CD4-positive, alpha-beta T cell (primary cell): Measurements from ENCODE around the gene STX18. TPM values are rescaled to one million over a fixed set of nuclear protein-coding genes. Genes with fewer than 3 reads are reported as not detected.
A peak's percentile ranks its signal among the peaks of the same experiment; 100 is the strongest.

Experiments
- ATAC-seq: fragments of 200-7000 bp; cut with Tn5 transposase; one replicate; pipeline ENCODE4 v1.10.0; 2022; ENCODE audit warnings: mild to moderate bottlenecking; ENCODE audit not compliant: poor library complexity
- CTCF ChIA-PET: fragments of 350-600 bp; sonication (Branson Sonifier 250); formaldehyde crosslinking; loops from one replicate; lab custom pipeline; 2021; ENCODE audit warnings: antibody characterized with exemption, inconsistent platforms; lab: Charles Lee
- POLR2A ChIA-PET: fragments of 350-600 bp; sonication (Branson Sonifier 250); formaldehyde crosslinking; loops from one replicate; lab custom pipeline; 2021; ENCODE audit warnings: antibody characterized with exemption, inconsistent platforms; lab: Charles Lee
- DNase-seq, 14 experiments: peaks; one replicate each; pipeline ENCODE4 v3.0.0-alpha.2; 2013 to 2020; ENCODE audit warnings: mixed read lengths in 2 of 14
- H3K27ac ChIP-seq, 2 donors: one replicate each; pipeline versions ENCODE4 v1.5.1 to v1.7.0; 2013; ENCODE audit warnings: low read length in 2 of 2, low read depth in 1 of 2, mild to moderate bottlenecking in 1 of 2
- H3K27me3 ChIP-seq, 2 experiments: 1 replicate in 1 of 2; 2 replicates in 1 of 2; pipeline versions ENCODE4 v1.6.1 to v1.7.0; 2013; ENCODE audit warnings: low read length in 2 of 2, control low read depth in 1 of 2, mild to moderate bottlenecking in 1 of 2, moderate library complexity in 1 of 2; ENCODE audit not compliant: insufficient read depth in 2 of 2, control insufficient read depth in 1 of 2
- H3K36me3 ChIP-seq: one replicate; pipeline ENCODE4 v1.6.1; 2013; ENCODE audit warnings: low read length, control low read depth; ENCODE audit not compliant: insufficient read depth
- H3K4me1 ChIP-seq: one replicate; pipeline ENCODE4 v1.6.1; 2013; ENCODE audit warnings: low read length, control low read depth; ENCODE audit not compliant: insufficient read depth
- H3K4me3 ChIP-seq: one replicate; pipeline ENCODE4 v1.5.1; 2013; ENCODE audit warnings: mild to moderate bottlenecking, low read length, moderate library complexity
- H3K9me3 ChIP-seq, 2 experiments: 1 replicate in 1 of 2; 2 replicates in 1 of 2; pipeline versions ENCODE4 v1.6.1 to v1.7.0; 2013; ENCODE audit warnings: low read length in 2 of 2, mild to moderate bottlenecking in 2 of 2, control low read depth in 1 of 2, moderate library complexity in 1 of 2; ENCODE audit not compliant: control insufficient read depth in 1 of 2, insufficient read depth in 1 of 2
- H3K27ac Mint-ChIP-seq: one replicate; pipeline ENCODE4 v1.8.0; 2020; ENCODE audit warnings: mixed read lengths
- H3K27me3 Mint-ChIP-seq: one replicate; pipeline ENCODE4 v1.8.0; 2021; ENCODE audit warnings: mixed read lengths
- H3K36me3 Mint-ChIP-seq: one replicate; pipeline ENCODE4 v1.8.0; 2021; ENCODE audit warnings: low read depth, mixed read lengths
- H3K4me1 Mint-ChIP-seq: one replicate; pipeline ENCODE4 v1.8.0; 2021; ENCODE audit warnings: low read depth, mixed read lengths
- H3K4me3 Mint-ChIP-seq: one replicate; pipeline ENCODE4 v1.8.0; 2020; ENCODE audit warnings: mild to moderate bottlenecking, mixed read lengths
- H3K9me3 Mint-ChIP-seq: one replicate; pipeline ENCODE4 v1.8.0; 2020; ENCODE audit warnings: mixed read lengths
- intact Hi-C, 2 experiments: fragments of 100-400 bp; cut with DNase I in 1 of 2; cut with micrococcal nuclease in 1 of 2; formaldehyde crosslinking; loops; one replicate each; pipeline versions ENCODE4 v1.15.1 to v1.9.0; 2023 to 2025; cut with DNase I, micrococcal nuclease
- total RNA-seq, 174 experiments: library from RNA in 2 of 174; stranded (reverse) in 2 of 174; gene quantifications; one replicate each; pipeline ENCODE4 v1.2.3 and lab custom pipeline; 2021 to 2026
- TF ChIP-seq, protein P1 (sequence below): fragments of 200-600 bp; IDR thresholded peaks from one replicate; pipeline ENCODE4 v1.8.0; 2022; ENCODE audit warnings: antibody characterized with exemption, mild to moderate bottlenecking

STX18 gene
- total RNA-seq, 2 experiments from 2014 or later = 15.2 to 15.5 TPM

DNA sequence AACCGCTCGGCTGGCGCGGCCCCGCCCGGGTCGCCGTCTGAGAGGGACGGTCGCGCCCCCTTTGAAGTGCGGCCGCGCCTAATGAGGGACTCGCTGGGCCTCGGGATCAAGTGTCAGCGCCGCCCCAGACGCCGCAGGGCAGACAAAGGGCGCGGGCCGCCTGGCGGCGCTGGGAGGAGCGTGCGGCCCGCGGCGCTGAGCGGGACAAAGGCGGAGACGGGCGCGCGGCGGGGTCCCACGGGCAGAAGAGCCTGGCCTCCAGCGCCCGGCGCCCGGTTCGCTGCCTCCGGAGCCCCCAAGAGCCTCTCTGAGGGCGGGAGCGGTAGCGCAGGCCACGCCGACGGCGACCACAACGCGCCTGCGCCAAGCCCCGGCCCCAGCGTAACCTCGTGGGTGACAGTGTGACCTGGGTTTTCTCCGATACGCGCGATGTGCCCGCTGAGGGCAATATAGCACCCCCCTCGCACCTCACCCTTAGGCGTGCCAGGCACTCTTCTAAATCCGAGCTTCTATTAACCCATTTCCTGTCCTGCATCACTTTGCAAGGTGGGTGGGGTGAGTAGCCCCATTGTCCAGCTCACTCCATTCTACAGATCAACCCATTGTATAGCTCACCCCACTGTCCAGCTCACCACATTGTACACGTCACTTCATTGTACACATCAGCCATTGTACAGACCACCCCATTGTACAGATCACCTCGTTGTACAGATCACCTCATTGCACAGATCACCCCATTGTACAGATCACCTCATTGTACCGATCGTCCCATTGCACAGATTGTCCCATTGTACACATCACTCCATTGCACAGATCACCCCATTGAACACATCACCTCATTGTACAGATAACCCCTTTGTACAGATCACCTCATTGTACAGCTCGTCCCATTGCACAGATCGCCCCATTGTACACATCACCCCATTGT, 33.7 kb upstream of the STX18 start:
- DNase-seq (peak; percentile 28 to 84 (median 56)), ATAC-seq (peak; percentile 83)
- intact Hi-C loops = loop anchor here (1.0 to 2.0 kb wide), 3 partner anchors 33 to 87 kb away; partner anchors contain the start of gene STX18 (in 2 of the 2)
- H3K36me3 Mint-ChIP-seq = no peaks in the 10 kb centered on the region
- H3K27ac ChIP-seq = no peak overlapping the region
- peak overlapping the region; percentile 87 for H3K4me3 Mint-ChIP-seq
- TF ChIP-seq, protein P1, sequence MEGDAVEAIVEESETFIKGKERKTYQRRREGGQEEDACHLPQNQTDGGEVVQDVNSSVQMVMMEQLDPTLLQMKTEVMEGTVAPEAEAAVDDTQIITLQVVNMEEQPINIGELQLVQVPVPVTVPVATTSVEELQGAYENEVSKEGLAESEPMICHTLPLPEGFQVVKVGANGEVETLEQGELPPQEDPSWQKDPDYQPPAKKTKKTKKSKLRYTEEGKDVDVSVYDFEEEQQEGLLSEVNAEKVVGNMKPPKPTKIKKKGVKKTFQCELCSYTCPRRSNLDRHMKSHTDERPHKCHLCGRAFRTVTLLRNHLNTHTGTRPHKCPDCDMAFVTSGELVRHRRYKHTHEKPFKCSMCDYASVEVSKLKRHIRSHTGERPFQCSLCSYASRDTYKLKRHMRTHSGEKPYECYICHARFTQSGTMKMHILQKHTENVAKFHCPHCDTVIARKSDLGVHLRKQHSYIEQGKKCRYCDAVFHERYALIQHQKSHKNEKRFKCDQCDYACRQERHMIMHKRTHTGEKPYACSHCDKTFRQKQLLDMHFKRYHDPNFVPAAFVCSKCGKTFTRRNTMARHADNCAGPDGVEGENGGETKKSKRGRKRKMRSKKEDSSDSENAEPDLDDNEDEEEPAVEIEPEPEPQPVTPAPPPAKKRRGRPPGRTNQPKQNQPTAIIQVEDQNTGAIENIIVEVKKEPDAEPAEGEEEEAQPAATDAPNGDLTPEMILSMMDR = peak; percentile 41
- H3K27me3 ChIP-seq = no peaks in the 10 kb centered on the region
- peak overlapping the region; percentile 70 for H3K4me3 ChIP-seq
- CTCF ChIA-PET = interaction anchor here (1.1 to 1.7 kb wide), 2 partner anchors 30 to 34 kb away, joined by 3 to 5 read pairs; partner anchors contain the start of gene STX18
- no peaks in the 10 kb centered on the region for H3K9me3 ChIP-seq
- peaks cover 10% of the 10 kb centered on the region for H3K4me1 Mint-ChIP-seq
- H3K36me3 ChIP-seq = no peaks in the 10 kb centered on the region
- H3K9me3 Mint-ChIP-seq = no peaks in the 10 kb centered on the region
- POLR2A ChIA-PET = interaction anchor here (0.9 to 1.9 kb wide), 8 partner anchors 10 to 327 kb away, joined by 3 to 25 read pairs (median 3); partner anchors contain the start of genes STX18 and TMEM128
- no peaks in the 10 kb centered on the region for H3K27me3 Mint-ChIP-seq
- H3K4me1 ChIP-seq = peaks cover 11% of the 10 kb centered on the region
- H3K27ac Mint-ChIP-seq = peak overlapping the region; percentile 5

- H3K36me3 Mint-ChIP-seq = no peaks in the 10 kb centered on the region
- H3K4me3 Mint-ChIP-seq = peak overlapping the region; percentile 87
- intact Hi-C loops = loop anchor here (1.0 to 2.0 kb wide), 3 partner anchors 32 to 86 kb away; partner anchors contain the start of gene STX18 (in 2 of the 2)
- H3K4me3 ChIP-seq = peak overlapping the region; percentile 70
- no peaks in the 10 kb centered on the region for H3K36me3 ChIP-seq
- no peak overlapping the region for H3K27ac ChIP-seq
- peaks cover 10% of the 10 kb centered on the region for H3K4me1 Mint-ChIP-seq
- peaks cover 11% of the 10 kb centered on the region for H3K4me1 ChIP-seq
- peaks cover 0 to 3% of the 10 kb centered on the region in 2 experiments for H3K9me3 ChIP-seq
- ChIA-PET CTCF (interaction anchor here (1.1 to 1.7 kb wide), 2 partner anchors 30 to 33 kb away, joined by 3 to 5 read pairs; partner anchors contain the start of gene STX18), POLR2A (interaction anchor here (1.0 to 1.9 kb wide), 7 partner anchors 9 to 327 kb away, joined by 3 to 25 read pairs (median 3); partner anchors contain the start of genes STX18 and TMEM128)
- ATAC-seq (peak; percentile 43), DNase-seq (peak in 10 of 14 experiments; percentile 27 to 79 (median 34))
- no peaks in the 10 kb centered on the region for H3K27me3 Mint-ChIP-seq
- H3K27me3 ChIP-seq = no peaks in the 10 kb centered on the region
- no peaks in the 10 kb centered on the region for H3K9me3 Mint-ChIP-seq
- TF ChIP-seq, protein P1 = no peak
- peak overlapping the region; percentile 5 for H3K27ac Mint-ChIP-seq
Observed at GRCh38 chr4:4574792-4575191, 32.9 kb upstream of the STX18 start.

DNA sequence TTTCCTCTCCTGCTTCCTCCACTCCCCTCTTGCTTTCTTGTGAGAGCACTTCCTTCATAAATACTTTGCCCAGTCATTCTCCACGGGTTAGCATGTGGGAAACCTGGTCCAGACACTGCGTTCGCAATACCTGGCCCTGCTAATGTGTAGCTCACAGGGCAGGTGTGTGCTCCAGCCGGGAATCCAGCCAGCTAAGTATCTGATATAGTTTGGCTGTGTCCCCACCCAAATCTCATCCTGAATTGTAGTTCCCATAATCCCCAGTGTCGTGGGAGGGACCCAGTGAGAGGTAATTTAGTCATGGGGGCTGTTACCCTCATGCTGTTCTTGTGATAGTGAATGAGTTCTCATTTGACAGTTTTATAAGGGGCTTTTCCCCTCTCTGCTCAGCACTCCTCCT, 32.2 kb upstream of the STX18 start:
- Mint-ChIP-seq H3K36me3 (no peaks in the 10 kb centered on the region), H3K4me1 (peaks cover 10% of the 10 kb centered on the region), H3K27ac (no peak overlapping the region), H3K4me3 (peak overlapping the region; percentile 87), H3K9me3 (no peaks in the 10 kb centered on the region), H3K27me3 (no peaks in the 10 kb centered on the region)
- ChIA-PET CTCF (interaction anchor here (1.1 kb wide), 1 partner anchor 29 kb away, joined by 3 read pairs; no protein-coding TSS in a partner anchor), POLR2A (interaction anchor here (1.0 to 1.9 kb wide), 5 partner anchors 18 to 111 kb away, joined by 3 to 25 read pairs (median 3); partner anchors contain the start of gene STX18)
- H3K4me3 ChIP-seq = no peak overlapping the region
- TF ChIP-seq, protein P1 = no peak
- intact Hi-C loops = loop anchor here in 1 of 2 experiments (2.0 kb wide), 1 partner anchor 31 kb away; the partner anchor contains the start of gene STX18
- no peak for DNase-seq
- H3K27ac ChIP-seq = no peak overlapping the region
- H3K4me1 ChIP-seq = peaks cover 11% of the 10 kb centered on the region
- peaks cover 0 to 3% of the 10 kb centered on the region in 2 experiments for H3K9me3 ChIP-seq
- H3K36me3 ChIP-seq = no peaks in the 10 kb centered on the region
- ATAC-seq = no peak
- H3K27me3 ChIP-seq = no peaks in the 10 kb centered on the region
